Measurements from ENCODE around the gene APOL6.

Gene APOL6

DNA sequence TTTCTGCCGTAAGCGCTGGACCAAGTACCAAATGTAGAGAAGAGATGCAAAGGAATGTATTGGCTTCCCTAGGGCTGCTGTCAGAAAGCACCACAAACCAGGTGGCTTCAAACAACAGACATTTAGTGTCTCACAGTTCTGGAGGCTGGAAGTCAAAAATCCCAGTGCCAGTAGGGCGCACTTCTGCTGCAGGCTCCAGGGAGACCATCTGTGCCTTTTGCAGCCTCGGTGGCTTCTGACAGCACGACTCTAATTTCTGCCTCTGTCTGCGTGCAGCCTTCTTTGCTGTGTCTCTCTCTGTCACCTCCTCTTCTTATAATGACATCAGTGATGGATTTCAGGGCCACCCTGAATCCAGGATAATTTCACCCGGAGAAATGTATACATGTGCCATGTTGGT lies 2.8 kb downstream of the APOL6 start:
- TF ChIP-seq, protein P1, sequence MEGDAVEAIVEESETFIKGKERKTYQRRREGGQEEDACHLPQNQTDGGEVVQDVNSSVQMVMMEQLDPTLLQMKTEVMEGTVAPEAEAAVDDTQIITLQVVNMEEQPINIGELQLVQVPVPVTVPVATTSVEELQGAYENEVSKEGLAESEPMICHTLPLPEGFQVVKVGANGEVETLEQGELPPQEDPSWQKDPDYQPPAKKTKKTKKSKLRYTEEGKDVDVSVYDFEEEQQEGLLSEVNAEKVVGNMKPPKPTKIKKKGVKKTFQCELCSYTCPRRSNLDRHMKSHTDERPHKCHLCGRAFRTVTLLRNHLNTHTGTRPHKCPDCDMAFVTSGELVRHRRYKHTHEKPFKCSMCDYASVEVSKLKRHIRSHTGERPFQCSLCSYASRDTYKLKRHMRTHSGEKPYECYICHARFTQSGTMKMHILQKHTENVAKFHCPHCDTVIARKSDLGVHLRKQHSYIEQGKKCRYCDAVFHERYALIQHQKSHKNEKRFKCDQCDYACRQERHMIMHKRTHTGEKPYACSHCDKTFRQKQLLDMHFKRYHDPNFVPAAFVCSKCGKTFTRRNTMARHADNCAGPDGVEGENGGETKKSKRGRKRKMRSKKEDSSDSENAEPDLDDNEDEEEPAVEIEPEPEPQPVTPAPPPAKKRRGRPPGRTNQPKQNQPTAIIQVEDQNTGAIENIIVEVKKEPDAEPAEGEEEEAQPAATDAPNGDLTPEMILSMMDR (IDR thresholded peaks at IDR 0.05; ENCODE audit: low read depth, low read length) = no peak
- no peak overlapping the region for H3K4me3 ChIP-seq (ENCODE audit: low read depth, low read length)

DNA sequence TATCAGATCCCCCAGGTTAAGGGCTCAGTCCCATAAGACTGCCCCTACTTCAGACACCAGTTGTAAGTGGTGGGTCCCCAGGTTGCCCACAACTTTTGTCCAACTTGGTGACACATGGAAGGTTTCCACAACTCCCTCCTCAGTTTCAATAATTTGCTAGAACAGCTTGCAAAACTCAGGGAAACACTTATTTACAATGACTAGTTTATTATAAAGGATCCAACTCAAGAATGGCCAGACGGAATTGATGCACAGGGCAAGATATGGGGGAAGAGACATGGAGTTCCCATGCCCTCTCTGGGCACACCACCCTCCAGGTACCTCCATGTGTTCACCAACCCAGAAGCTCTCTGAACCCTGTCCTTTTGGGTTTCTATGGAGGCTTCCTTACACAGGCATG lies 5.6 kb downstream of the APOL6 start:
- TF ChIP-seq, protein P1 (IDR thresholded peaks at IDR 0.05; ENCODE audit: low read depth, low read length) = no peak
- no peak overlapping the region for H3K4me3 ChIP-seq (ENCODE audit: low read depth, low read length)

DNA sequence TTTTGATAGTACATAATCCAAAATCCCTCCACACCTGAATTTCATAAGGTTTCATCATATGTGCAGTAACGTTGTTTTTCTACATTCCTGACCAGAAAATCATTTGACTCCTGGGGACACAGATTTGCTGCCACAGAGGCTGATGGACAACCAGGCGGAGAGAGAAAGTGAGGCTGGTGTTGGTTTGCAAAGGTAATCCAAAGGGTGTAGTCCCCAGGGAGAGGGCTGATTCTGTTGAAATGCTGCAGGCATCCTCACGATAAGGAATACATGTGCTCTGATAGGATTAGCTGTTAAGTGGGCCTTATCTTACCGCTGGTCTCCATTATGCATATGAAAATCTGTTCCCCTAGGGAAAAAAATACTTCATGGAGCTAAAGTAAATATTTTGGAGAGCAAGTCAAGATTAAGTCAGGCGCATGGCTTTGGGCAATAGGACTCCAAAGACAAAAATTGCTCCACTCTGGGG lies 8.1 kb downstream of the APOL6 start:
- TF ChIP-seq, protein P1 (IDR thresholded peaks at IDR 0.05; ENCODE audit: low read depth, low read length) = no peak
- H3K4me3 ChIP-seq (ENCODE audit: low read depth, low read length) = no peak overlapping the region

DNA sequence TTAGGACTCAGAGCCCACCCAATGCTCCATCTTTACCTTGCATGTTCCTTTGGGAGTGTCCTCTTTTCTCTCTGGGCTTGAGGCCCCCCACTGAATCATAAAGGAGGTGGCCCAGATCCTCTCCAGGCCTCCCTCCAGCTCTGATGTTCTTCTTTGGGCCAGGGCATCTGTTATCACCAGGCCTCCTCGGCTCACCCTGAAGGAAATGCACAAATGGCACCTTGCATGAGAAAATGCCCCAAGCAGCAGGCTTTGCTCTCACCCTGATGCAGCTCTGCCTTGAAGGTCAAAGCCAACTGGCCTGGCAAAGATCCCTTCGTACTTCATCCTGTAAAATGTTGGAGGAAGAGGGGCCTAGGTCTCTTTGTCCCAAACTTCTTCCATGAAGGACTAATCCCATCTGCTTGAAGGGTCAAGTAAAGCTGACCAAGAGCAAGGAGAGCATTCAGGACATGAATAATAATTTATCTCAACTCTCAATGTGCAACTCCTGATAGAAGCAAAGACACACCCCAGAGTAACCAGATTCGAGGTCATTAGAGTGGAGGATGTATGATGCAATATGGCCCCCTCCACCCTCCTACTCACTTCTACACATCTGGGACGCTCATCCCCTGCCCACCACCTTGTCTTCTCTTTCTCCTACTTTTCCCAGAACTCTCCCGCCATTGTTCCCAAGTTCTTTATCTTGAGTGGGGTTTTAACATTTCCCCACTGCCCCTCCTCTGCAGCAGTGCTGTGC lies 9.5 kb downstream of the APOL6 start:
- no peak overlapping the region for H3K4me3 ChIP-seq (ENCODE audit: low read depth, low read length)
- TF ChIP-seq, protein P1 (IDR thresholded peaks at IDR 0.05; ENCODE audit: low read depth, low read length) = no peak

DNA sequence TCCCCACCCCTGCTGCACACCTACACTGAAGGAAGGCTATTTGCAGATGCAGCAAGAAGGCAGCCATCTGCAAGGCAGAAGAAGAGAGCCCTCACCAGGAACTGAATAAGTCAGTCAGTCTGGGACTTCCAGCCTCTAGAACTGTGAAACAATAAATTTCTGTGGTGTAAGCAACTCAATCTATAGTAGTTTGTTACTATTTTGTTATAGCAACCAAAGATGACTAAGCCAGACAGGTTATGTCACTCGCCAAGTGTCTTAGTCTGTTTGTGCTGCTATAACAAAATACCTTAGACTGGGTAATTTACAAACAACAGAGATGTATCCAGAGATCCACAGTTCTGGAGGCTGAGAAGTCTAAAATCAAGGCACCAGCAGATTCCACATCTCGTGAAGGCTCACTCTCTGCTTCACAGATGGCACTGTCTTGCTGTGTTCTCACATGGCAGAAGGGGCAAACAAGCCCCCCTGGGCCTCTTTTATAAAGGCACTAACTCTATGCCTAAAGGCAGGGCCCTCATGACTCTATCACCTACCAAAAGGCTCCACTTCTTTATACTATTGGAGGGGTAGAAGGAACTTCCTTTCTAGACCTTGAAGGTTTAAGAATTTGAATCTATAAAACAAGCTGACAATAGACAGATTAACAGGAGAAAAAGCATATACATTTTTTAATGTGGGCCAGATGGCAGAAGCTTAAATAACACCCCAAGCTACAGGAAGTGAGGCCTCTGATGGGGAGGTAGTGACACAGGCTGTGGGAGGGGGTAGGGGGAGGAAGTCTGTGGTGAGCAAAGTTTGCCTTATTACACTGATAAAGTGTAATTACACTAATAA lies 12.3 kb downstream of the APOL6 start:
- no peak overlapping the region for H3K4me3 ChIP-seq (ENCODE audit: low read depth, low read length)
- TF ChIP-seq, protein P1 (IDR thresholded peaks at IDR 0.05; ENCODE audit: low read depth, low read length) = no peak

DNA sequence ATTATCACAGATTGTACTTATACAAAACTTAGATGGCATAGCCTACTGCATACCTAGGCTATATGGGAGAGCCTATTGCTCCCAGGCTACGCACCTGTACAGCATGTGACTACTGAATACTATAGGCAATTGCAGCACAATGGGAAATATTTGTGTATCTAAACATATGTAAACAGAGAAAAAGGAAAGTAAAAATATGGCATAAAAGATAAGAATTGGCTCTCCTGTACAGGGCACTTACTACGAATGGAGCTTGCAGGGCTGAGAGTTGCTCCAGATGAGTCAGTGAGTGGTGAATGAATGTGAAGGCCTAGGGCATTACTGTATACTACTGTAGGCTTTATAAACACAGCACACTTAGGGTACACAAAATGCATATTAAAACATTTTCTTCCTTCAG lies 13.2 kb downstream of the APOL6 start:
- TF ChIP-seq, protein P1 (IDR thresholded peaks at IDR 0.05; ENCODE audit: low read depth, low read length) = no peak
- no peak overlapping the region for H3K4me3 ChIP-seq (ENCODE audit: low read depth, low read length)

DNA sequence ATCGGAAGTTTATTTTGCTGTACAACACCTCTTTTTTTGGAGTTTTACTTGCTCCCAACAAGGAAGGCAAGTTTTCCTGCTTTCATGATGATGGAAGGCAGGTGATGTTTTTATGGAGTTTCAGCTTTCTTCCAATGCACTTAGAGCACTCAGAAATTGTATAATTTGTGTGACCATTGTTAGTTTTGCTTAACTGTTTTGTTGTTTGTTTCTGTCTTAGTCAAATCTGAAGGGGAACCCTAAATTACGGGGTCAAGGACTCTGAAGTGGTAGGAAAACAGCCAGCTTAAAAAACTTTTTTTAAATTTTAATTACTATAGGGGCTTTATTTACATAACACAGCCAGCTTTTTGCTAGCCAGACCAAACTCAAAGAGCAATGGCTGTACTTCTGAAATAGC lies 14.7 kb downstream of the APOL6 start:
- H3K4me3 ChIP-seq (ENCODE audit: low read depth, low read length) = no peak overlapping the region

More for the DNA sequence above, 14.7 kb downstream of the APOL6 start:
- TF ChIP-seq, protein P1 (IDR thresholded peaks at IDR 0.05; ENCODE audit: low read depth, low read length) = no peak

All from WI38 (cell line).